Transverse colon (tissue), 3 donors: ENCODE results near the gene ZMIZ1.

ENCODE experiments used
- CTCF ChIP-seq, 5 experiments: fragments of 200-600 bp in 3 of 5; fragments of 450-650 bp in 2 of 5; sonication (generic) in 3 of 5; IDR thresholded peaks; 1 replicate in 2 of 5; 2 replicates in 3 of 5; pipeline ENCODE4 v1.5.1; 2016 to 2017; ENCODE audit warnings: antibody characterized with exemption in 5 of 5, inconsistent platforms in 3 of 5, mild to moderate bottlenecking in 2 of 5, moderate library complexity in 1 of 5
- POLR2A ChIP-seq: fragments of 450-650 bp; IDR thresholded peaks from one replicate; pipeline ENCODE4 v1.6.1; 2016; ENCODE audit warnings: antibody characterized with exemption, mild to moderate bottlenecking, moderate library complexity

DNA sequence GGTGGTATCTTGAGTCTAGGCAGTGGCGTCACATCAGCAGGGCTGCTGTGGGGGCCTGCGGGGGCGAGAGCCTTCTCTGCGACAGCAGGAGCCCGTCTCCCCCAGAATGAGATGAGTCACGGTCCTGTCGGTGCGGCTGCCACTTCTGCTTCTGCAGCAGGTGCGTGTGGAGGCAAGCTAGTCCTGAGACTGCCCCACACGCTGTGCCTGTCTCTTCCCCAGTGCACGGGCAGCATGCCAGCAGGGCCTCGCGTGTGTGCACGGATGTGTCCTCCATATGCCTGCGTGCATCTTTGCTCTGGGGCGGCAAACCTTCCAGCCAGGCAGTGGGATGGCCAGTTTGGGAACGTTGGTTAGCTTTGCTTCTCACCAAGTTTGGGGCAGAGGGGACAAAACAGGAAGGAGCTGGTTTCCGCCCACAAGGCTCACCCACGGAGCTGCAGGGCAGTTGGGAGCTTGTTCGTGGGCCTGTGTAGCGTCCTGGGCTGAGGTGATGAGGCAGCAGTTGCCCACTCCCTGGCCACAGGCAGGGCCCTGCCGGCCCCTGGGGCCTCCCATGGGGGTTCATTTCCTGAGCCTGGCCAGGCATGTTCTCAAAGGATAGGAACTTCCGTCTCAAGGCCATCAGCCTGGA lies 217.7 kb downstream of the ZMIZ1 start:
- TF ChIP-seq CTCF (IDR thresholded peaks at IDR 0.05) (no peak), POLR2A (no peak)
